Gastrocnemius medialis (tissue), 4 donors: Measurements from ENCODE around the gene PIM3. TPM values are rescaled to one million over a fixed set of nuclear protein-coding genes. Genes with fewer than 3 reads are reported as not detected.
A peak's percentile ranks its signal among the peaks of the same experiment; 100 is the strongest.

Source experiments
- ATAC-seq, 2 donors: fragments of 150-250 bp; one replicate each; pipeline ENCODE4 v1.9.1; 2016
- DNase-seq, 2 donors: peaks; one replicate each; pipeline ENCODE4 v3.0.0-alpha.2; 2019
- H3K27ac ChIP-seq, 4 donors: fragments of 200-600 bp; sonication (generic); 1 replicate in 1 of 4; 2 replicates in 3 of 4; pipeline ENCODE4 v1.5.1; 2016 to 2018; ENCODE audit warnings: mild to moderate bottlenecking in 2 of 4, moderate library complexity in 1 of 4
- H3K27me3 ChIP-seq, 3 donors: fragments of 200-600 bp; sonication (generic) in 2 of 3; 1 replicate in 1 of 3; 2 replicates in 2 of 3; pipeline versions ENCODE4 v1.5.1 to v1.6.0; 2016 to 2019; ENCODE audit warnings: mild to moderate bottlenecking in 1 of 3, moderate library complexity in 1 of 3
- H3K36me3 ChIP-seq, 2 donors: fragments of 200-600 bp; sonication (generic) in 1 of 2; one replicate each; pipeline ENCODE4 v1.5.1; 2017 to 2018
- H3K4me1 ChIP-seq, 2 donors: fragments of 200-600 bp; sonication (generic) in 1 of 2; one replicate each; pipeline ENCODE4 v1.5.1; 2016 to 2017; ENCODE audit warnings: mild to moderate bottlenecking in 2 of 2
- H3K4me3 ChIP-seq, 4 donors: fragments of 200-600 bp; sonication (generic) in 3 of 4; 1 replicate in 1 of 4; 2 replicates in 3 of 4; pipeline ENCODE4 v1.5.1; 2016 to 2019; ENCODE audit warnings: mild to moderate bottlenecking in 2 of 4
- H3K9me3 ChIP-seq, 3 donors: fragments of 200-600 bp; sonication (generic) in 2 of 3; 1 replicate in 1 of 3; 2 replicates in 2 of 3; pipeline ENCODE4 v1.5.1; 2016 to 2019
- CTCF ChIP-seq, 5 experiments: fragments of 450-650 bp in 3 of 5; fragments of 200-600 bp in 2 of 5; sonication (generic) in 2 of 5; IDR thresholded peaks in 4 of 5; conservative IDR thresholded peaks in 1 of 5; 1 replicate in 4 of 5; 2 replicates in 1 of 5; pipeline ENCODE4 v1.5.1; 2016 to 2019; ENCODE audit warnings: antibody characterized with exemption in 5 of 5, mild to moderate bottlenecking in 3 of 5, moderate library complexity in 3 of 5
- POLR2A ChIP-seq, 2 donors: fragments of 450-650 bp; IDR thresholded peaks; one replicate each; pipeline ENCODE4 v1.6.1; 2017; ENCODE audit warnings: antibody characterized with exemption in 2 of 2, mild to moderate bottlenecking in 2 of 2, moderate library complexity in 2 of 2
- in situ Hi-C, 4 donors: fragments of 200-750 bp; cut with MboI; loops; one replicate each; pipeline versions ENCODE4 v1.15.0 to v1.8.0; 2017; ENCODE audit warnings: low sequenced_read_pairs in 4 of 4
- intact Hi-C: fragments of 100-400 bp; cut with DNase I; formaldehyde crosslinking; loops from one replicate; pipeline ENCODE4 v1.15.1; 2023; ENCODE audit warnings: low total_unique reads
- total RNA-seq, 4 donors: library from RNA; depleted of rRNA; stranded (reverse); fragments of >200 nt; gene quantifications; one replicate each; pipeline versions ENCODE4 v1.1.0 to v1.2.3, GENCODE V29; 2016

PIM3 gene
- total RNA-seq, 4 donors from 2014 or later: 165 to 327 (median 188) TPM

GRCh38 chr22:49995041-49995360 lies 34.4 kb downstream of the PIM3 start:
- no peak for TF ChIP-seq CTCF (IDR thresholded peaks at IDR 0.05 in 4 of 5, conservative IDR thresholded peaks at IDR 0.05 in 1 of 5)
- Histone ChIP-seq H3K36me3 (no peaks in the 10 kb centered on the region), H3K4me1 (peaks cover 0 to 4% of the 10 kb centered on the region in 2 donors), H3K27me3 (peaks cover 0 to 12% (median 9%) of the 10 kb centered on the region in 3 donors), H3K9me3 (no peaks in the 10 kb centered on the region), H3K27ac (no peak overlapping the region), H3K4me3 (no peak overlapping the region)
- in situ Hi-C loops: no loop called here
- DNase-seq: peak in 1 of 2 donors; percentile 8
- no peak for ATAC-seq
- intact Hi-C loops: no loop called here

- intact Hi-C loops (no loop called here), in situ Hi-C loops (no loop called here)
- ATAC-seq (no peak), DNase-seq (peak in 1 of 2 donors; percentile 6)
- Histone ChIP-seq H3K4me1 (peaks cover 0 to 4% of the 10 kb centered on the region in 2 donors), H3K36me3 (no peaks in the 10 kb centered on the region), H3K27ac (no peak overlapping the region), H3K27me3 (peaks cover 0 to 18% (median 14%) of the 10 kb centered on the region in 3 donors), H3K9me3 (no peaks in the 10 kb centered on the region), H3K4me3 (no peak overlapping the region)
- TF ChIP-seq CTCF (IDR thresholded peaks at IDR 0.05 in 4 of 5, conservative IDR thresholded peaks at IDR 0.05 in 1 of 5): no peak
- TF ChIP-seq POLR2A (IDR thresholded peaks at IDR 0.05): no peak
Observed at GRCh38 chr22:49995361-49996118, 35.0 kb downstream of the PIM3 start.

GRCh38 chr22:49996119-49996517 lies 35.5 kb downstream of the PIM3 start:
- intact Hi-C loops: no loop called here
- no peak overlapping the region for H3K27ac ChIP-seq
- ATAC-seq: no peak
- H3K4me1 ChIP-seq: peaks cover 0 to 4% of the 10 kb centered on the region in 2 donors
- in situ Hi-C loops: no loop called here
- peak in 1 of 2 donors; percentile 8 for DNase-seq
- H3K36me3 ChIP-seq: no peaks in the 10 kb centered on the region
- TF ChIP-seq POLR2A (IDR thresholded peaks at IDR 0.05) (no peak), CTCF (IDR thresholded peaks at IDR 0.05 in 4 of 5, conservative IDR thresholded peaks at IDR 0.05 in 1 of 5) (no peak)
- H3K9me3 ChIP-seq: no peaks in the 10 kb centered on the region
- H3K4me3 ChIP-seq: no peak overlapping the region
- peaks cover 0 to 23% (median 19%) of the 10 kb centered on the region in 3 donors for H3K27me3 ChIP-seq

GRCh38 chr22:49996518-49997250 lies 36.1 kb downstream of the PIM3 start:
- no peak for ATAC-seq
- in situ Hi-C loops (no loop called here), intact Hi-C loops (no loop called here)
- TF ChIP-seq POLR2A (IDR thresholded peaks at IDR 0.05) (no peak), CTCF (IDR thresholded peaks at IDR 0.05 in 4 of 5, conservative IDR thresholded peaks at IDR 0.05 in 1 of 5) (no peak)
- H3K9me3 ChIP-seq: no peaks in the 10 kb centered on the region
- H3K27me3 ChIP-seq: peaks cover 0 to 25% (median 19%) of the 10 kb centered on the region in 3 donors
- H3K27ac ChIP-seq: no peak overlapping the region
- no peak overlapping the region for H3K4me3 ChIP-seq
- peaks cover 0 to 4% of the 10 kb centered on the region in 2 donors for H3K4me1 ChIP-seq
- H3K36me3 ChIP-seq: no peaks in the 10 kb centered on the region
- DNase-seq: peak in 1 of 2 donors; percentile 5
